ENCODE data around the gene SMC2.

The SMC2 gene

DNA sequence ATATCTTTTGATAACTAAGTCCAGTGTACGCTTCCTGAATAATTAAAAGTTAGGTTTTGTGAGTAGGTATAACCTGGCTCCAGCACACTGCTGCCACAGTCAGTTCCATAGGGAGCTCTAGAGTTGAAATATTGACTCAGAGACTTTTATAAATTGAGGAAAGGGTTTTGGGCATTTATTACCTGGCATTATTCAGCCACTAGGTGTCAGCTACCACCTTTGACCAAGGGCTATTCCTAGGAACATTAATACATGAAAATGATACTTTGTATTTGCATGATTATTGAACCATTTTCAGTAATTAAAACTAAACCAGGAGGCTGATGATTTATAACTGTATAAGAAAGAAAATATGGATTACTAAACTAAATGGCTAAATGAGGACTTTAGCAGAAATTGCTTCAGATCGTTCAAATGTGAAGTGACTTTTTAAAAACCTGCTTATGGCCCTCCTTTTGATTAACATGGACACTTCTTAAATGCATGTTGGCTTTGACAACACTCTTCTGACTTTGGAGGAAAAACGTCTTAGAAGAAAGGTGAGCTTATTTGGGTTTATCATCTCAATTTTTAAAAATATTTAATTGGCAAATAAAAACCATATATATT, 83.0 kb downstream of the SMC2 start:
- POLR2A ChIA-PET, result no interaction called here
- CTCF ChIA-PET, result interaction anchor here (0.8 to 3.4 kb wide), 15 partner anchors 8 to 566 kb away, joined by 3 to 77 read pairs (median 3); no protein-coding TSS in a partner anchor
- Histone ChIP-seq H3K36me3 (ENCODE audit: control insufficient read depth in 2 of 2, insufficient read depth in 1 of 2, low read length in 2 of 2) (no peaks in the 10 kb centered on the region), H3K9me3 (ENCODE audit: control insufficient read depth, insufficient read depth, low read depth, low read length) (no peaks in the 10 kb centered on the region), H3K4me1 (ENCODE audit: control insufficient read depth, insufficient read depth, low read length) (no peaks in the 10 kb centered on the region), H3K27ac (ENCODE audit: extremely low read depth, low read depth, low read length) (no peak overlapping the region), H3K4me3 (ENCODE audit: low read depth, low read length) (no peak overlapping the region)
- TF ChIP-seq ZNF530 (tag by site-specific recombination; IDR thresholded peaks at IDR 0.05; ENCODE audit: low read depth), result no peak
- TF ChIP-seq ZNF654 (tag by site-specific recombination; IDR thresholded peaks at IDR 0.05; ENCODE audit: low read depth), result peak; percentile 43

DNA sequence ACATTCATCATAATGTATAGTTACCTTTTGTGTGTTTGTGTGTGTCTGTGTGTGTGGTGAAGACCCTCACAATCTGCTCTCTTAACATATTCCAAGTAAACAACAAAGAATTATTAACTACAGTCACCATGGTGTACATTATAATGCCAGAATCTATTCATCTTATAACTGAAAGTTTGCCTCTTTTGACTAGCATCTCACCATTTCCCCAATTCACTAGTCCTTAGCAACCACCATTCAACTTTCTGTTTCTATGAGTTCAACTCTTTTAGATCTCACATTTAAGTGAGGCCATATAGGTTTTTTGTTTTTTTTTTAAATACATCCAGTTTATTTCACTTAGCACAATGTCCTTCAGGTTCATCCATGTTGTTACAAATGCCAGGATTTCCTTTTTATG, 83.6 kb downstream of the SMC2 start:
- TF ChIP-seq ZNF350 (tag by site-specific recombination; IDR thresholded peaks at IDR 0.05) (no peak), ZNF175 (tag by site-specific recombination; IDR thresholded peaks at IDR 0.05) (no peak), ZNF660 (tag by site-specific recombination; IDR thresholded peaks at IDR 0.05) (no peak), YY1 (tag by site-specific recombination; IDR thresholded peaks at IDR 0.05) (no peak), KLF9 (tag by site-specific recombination; IDR thresholded peaks at IDR 0.05; ENCODE audit: low read depth) (no peak), ZNF10 (tag by site-specific recombination; IDR thresholded peaks at IDR 0.05) (no peak), ZNF184 (tag by site-specific recombination; IDR thresholded peaks at IDR 0.05) (no peak)
- ChIA-PET CTCF (interaction anchor here (1.1 to 3.4 kb wide), 6 partner anchors 10 to 317 kb away, joined by 3 to 77 read pairs (median 4); no protein-coding TSS in a partner anchor), POLR2A (no interaction called here)
- H3K4me1 ChIP-seq (ENCODE audit: control insufficient read depth, insufficient read depth, low read length), result no peaks in the 10 kb centered on the region
- H3K4me3 ChIP-seq (ENCODE audit: low read depth, low read length), result no peak overlapping the region
- no peaks in the 10 kb centered on the region for H3K36me3 ChIP-seq (ENCODE audit: control insufficient read depth in 2 of 2, insufficient read depth in 1 of 2, low read length in 2 of 2)
- no peak overlapping the region for H3K27ac ChIP-seq (ENCODE audit: extremely low read depth, low read depth, low read length)
- H3K9me3 ChIP-seq (ENCODE audit: control insufficient read depth, insufficient read depth, low read depth, low read length), result no peaks in the 10 kb centered on the region
